ENCODE data around the gene PUM2.
"Not testable (repeated sequence)": the region's sequence is repeated elsewhere in the genome, so short reads cannot be mapped to it uniquely, and the experiment has no call there.

The PUM2 gene

GRCh38 chr2:20267529-20267928 is 83.1 kb downstream of the PUM2 start:
- TF ChIP-seq CTCF (conservative IDR thresholded peaks at IDR 0.05; ENCODE audit: low read depth) = no peak
- ChIA-PET POLR2A (ENCODE audit: low non-redundant PET) (interaction anchor here (0.7 kb wide), 1 partner anchor 36 kb away, joined by 3 read pairs; no protein-coding TSS in a partner anchor), CTCF (no interaction called here)
- H3K27ac ChIP-seq = no peak overlapping the region
- no peak for DNase-seq (ENCODE audit: low spot score)

- POLR2A ChIA-PET (ENCODE audit: low non-redundant PET) = no interaction called here
- CTCF ChIA-PET = no interaction called here
- no peak overlapping the region for H3K27ac ChIP-seq
- TF ChIP-seq CTCF (conservative IDR thresholded peaks at IDR 0.05; ENCODE audit: low read depth) = no peak
- DNase-seq (ENCODE audit: low spot score) = no peak
These were observed 86.0 kb downstream of the PUM2 start for GRCh38 chr2:20264629-20265028.

GRCh38 chr2:20257411-20257810 is 93.2 kb downstream of the PUM2 start:
- no peak for TF ChIP-seq CTCF (conservative IDR thresholded peaks at IDR 0.05; ENCODE audit: low read depth)
- POLR2A ChIA-PET (ENCODE audit: low non-redundant PET) = no interaction called here
- CTCF ChIA-PET = no interaction called here
- no peak for DNase-seq (ENCODE audit: low spot score)
- no peak overlapping the region for H3K27ac ChIP-seq

- ChIA-PET POLR2A (ENCODE audit: low non-redundant PET) (no interaction called here), CTCF (no interaction called here)
- H3K27ac ChIP-seq = no peak overlapping the region
- no peak for DNase-seq (ENCODE audit: low spot score)
- no peak for TF ChIP-seq CTCF (conservative IDR thresholded peaks at IDR 0.05; ENCODE audit: low read depth)
These were observed 95.9 kb downstream of the PUM2 start for GRCh38 chr2:20254731-20255130.

GRCh38 chr2:20250436-20250835 is 100.2 kb downstream of the PUM2 start:
- ChIA-PET POLR2A (ENCODE audit: low non-redundant PET) (no interaction called here), CTCF (interaction anchor here (1.2 kb wide), 1 partner anchor 25 kb away, joined by 3 read pairs; no protein-coding TSS in a partner anchor)
- TF ChIP-seq CTCF (conservative IDR thresholded peaks at IDR 0.05; ENCODE audit: low read depth) = no peak
- no peak overlapping the region for H3K27ac ChIP-seq
- DNase-seq (ENCODE audit: low spot score) = no peak

DNA sequence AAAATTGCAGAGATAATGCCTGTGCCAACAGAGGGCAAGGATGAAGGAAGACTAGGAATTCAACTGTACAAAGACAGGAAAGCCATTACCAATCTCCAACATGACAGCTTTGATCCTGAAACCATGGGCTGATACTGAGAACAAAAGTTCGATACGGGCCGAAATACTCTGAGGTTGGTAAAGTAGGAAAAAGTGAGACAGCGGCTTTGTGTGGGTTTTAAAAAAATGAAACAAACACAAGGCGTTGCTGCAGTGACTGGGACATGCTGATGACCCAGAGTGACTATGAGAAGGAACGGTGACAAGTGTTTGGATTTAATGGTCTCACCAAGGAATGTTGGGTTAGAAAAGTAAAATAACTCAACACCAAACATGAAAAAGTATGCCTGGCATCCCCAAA is 101.5 kb downstream of the PUM2 start:
- POLR2A ChIA-PET (ENCODE audit: low non-redundant PET) = no interaction called here
- no peak for DNase-seq (ENCODE audit: low spot score)
- CTCF ChIA-PET = interaction anchor here (0.7 kb wide), 1 partner anchor 60 kb away, joined by 3 read pairs; no protein-coding TSS in a partner anchor
- TF ChIP-seq CTCF (conservative IDR thresholded peaks at IDR 0.05; ENCODE audit: low read depth) = no peak
- no peak overlapping the region for H3K27ac ChIP-seq

DNA sequence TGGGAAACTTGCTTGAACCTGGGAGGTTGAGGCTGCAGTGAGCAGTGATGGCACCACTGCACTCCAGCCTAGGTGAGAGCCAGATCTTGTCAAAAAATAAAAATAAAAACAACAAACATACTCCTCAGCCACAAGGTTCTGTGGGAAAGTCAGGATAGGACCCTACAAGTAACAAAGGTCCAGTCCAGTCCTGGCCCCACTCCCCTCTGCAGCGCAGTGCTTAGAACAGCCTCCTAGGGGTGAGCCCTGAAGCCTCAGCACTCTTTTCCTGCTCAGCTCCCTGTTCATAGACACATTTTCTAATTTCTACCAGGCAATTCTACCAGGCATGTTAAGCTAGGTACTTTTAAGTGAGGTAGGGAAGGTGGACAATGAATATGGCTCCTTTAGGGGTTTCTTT is 103.6 kb downstream of the PUM2 start:
- no peak for TF ChIP-seq CTCF (conservative IDR thresholded peaks at IDR 0.05; ENCODE audit: low read depth)
- ChIA-PET CTCF (interaction anchor here (0.7 to 1.0 kb wide), 3 partner anchors 22 to 668 kb away, joined by 4 read pairs; no protein-coding TSS in a partner anchor), POLR2A (ENCODE audit: low non-redundant PET) (no interaction called here)
- DNase-seq (ENCODE audit: low spot score) = no peak
- peak overlapping the region; percentile 53 for H3K27ac ChIP-seq

GRCh38 chr2:20243637-20244036 is 107.0 kb downstream of the PUM2 start:
- CTCF ChIA-PET; POLR2A ChIA-PET (ENCODE audit: low non-redundant PET): not testable (repeated sequence)

More at GRCh38 chr2:20243637-20244036, 107.0 kb downstream of the PUM2 start:
- H3K27ac ChIP-seq = peak overlapping the region; percentile 47
- DNase-seq (ENCODE audit: low spot score) = not testable (repeated sequence)
